H1 (cell line): ENCODE results near the gene OGFOD2. TPM values are rescaled to one million over a fixed set of nuclear protein-coding genes. Genes with fewer than 3 reads are reported as not detected.

Experiments used
- CTCF ChIA-PET: fragments of 300-600 bp; sonication (Branson Sonifier 250); formaldehyde crosslinking; loops from one replicate; lab custom pipeline; 2021; ENCODE audit not compliant: partially characterized antibody; lab: Charles Lee
- POLR2A ChIA-PET: fragments of 300-600 bp; sonication (Branson Sonifier 250); formaldehyde crosslinking; loops from one replicate; lab custom pipeline; 2021; ENCODE audit warnings: inconsistent platforms; ENCODE audit not compliant: partially characterized antibody; lab: Charles Lee
- DNase-seq, 2 experiments: peaks; one replicate each; pipeline versions ENCODE4 v3.0.0 to v3.0.0-alpha.2; 2010 to 2022; ENCODE audit warnings: low spot score in 2 of 2, low read depth in 1 of 2, mixed read lengths in 1 of 2
- FAIRE-seq: peaks from 2 replicates; lab custom pipeline; 2011; peaks lifted over from hg19 to GRCh38; lab: Jason Lieb, UNC
- H2AFZ ChIP-seq: 2 replicates; pipeline ENCODE4 v1.8.1; 2012; ENCODE audit warnings: low read length, inconsistent platforms
- H2AK5ac ChIP-seq: 2 replicates; pipeline ENCODE4 v1.6.1; 2013; ENCODE audit warnings: low read depth, low read length
- H2BK120ac ChIP-seq: replicated peaks from 2 replicates; pipeline ENCODE3; 2013; ENCODE audit warnings: low read depth, low read length, inconsistent platforms
- H2BK12ac ChIP-seq: 2 replicates; pipeline ENCODE4 v1.6.1; 2013; ENCODE audit warnings: low read depth, low read length
- H2BK15ac ChIP-seq: 2 replicates; pipeline ENCODE4 v1.6.1; 2013; ENCODE audit warnings: low read length
- H2BK20ac ChIP-seq: 2 replicates; pipeline ENCODE4 v1.6.1; 2013; ENCODE audit warnings: low read length
- H2BK5ac ChIP-seq: 2 replicates; pipeline ENCODE4 v1.6.1; 2013; ENCODE audit warnings: low read depth, low read length
- H3K14ac ChIP-seq: 2 replicates; pipeline ENCODE4 v1.6.1; 2013; ENCODE audit warnings: inconsistent platforms; ENCODE audit not compliant: insufficient read length
- H3K18ac ChIP-seq: 2 replicates; pipeline ENCODE4 v1.6.1; 2013; ENCODE audit warnings: low read length; ENCODE audit errors: extremely low read depth
- H3K23ac ChIP-seq: 2 replicates; pipeline ENCODE4 v1.6.1; 2013; ENCODE audit warnings: inconsistent platforms; ENCODE audit not compliant: insufficient read length
- H3K23me2 ChIP-seq: 2 replicates; pipeline ENCODE4 v1.6.1; 2013; ENCODE audit warnings: low read depth, low read length
- H3K27ac ChIP-seq: 2 replicates; pipeline ENCODE4 v1.6.1; 2011; ENCODE audit warnings: low read depth, low read length, inconsistent platforms
- H3K27me3 ChIP-seq, 4 experiments: replicated peaks in 1 of 4; 1 replicate in 1 of 4; 2 replicates in 3 of 4; pipeline versions ENCODE4 v1.6.1 to v1.8.1; 2011 to 2013; ENCODE audit warnings: low read length in 3 of 4, mild to moderate bottlenecking in 3 of 4, inconsistent platforms in 2 of 4, mixed read lengths in 2 of 4, moderate library complexity in 1 of 4; ENCODE audit not compliant: control insufficient read depth in 3 of 4, insufficient read depth in 3 of 4; ENCODE audit errors: extremely low read depth in 1 of 4
- H3K36me3 ChIP-seq, 4 experiments: 2 replicates each; pipeline versions ENCODE4 v1.6.1 to v1.8.1; 2011 to 2013; ENCODE audit warnings: mild to moderate bottlenecking in 4 of 4, low read length in 3 of 4, moderate library complexity in 2 of 4, control low read depth in 1 of 4, inconsistent platforms in 1 of 4; ENCODE audit not compliant: insufficient read depth in 4 of 4, control insufficient read depth in 2 of 4
- H3K4ac ChIP-seq: replicated peaks from 2 replicates; pipeline ENCODE3; 2013; ENCODE audit warnings: low read length, low read depth, mixed read lengths, inconsistent platforms; ENCODE audit not compliant: insufficient read length
- H3K4me1 ChIP-seq, 4 experiments: replicated peaks in 1 of 4; 1 replicate in 1 of 4; 2 replicates in 3 of 4; pipeline versions ENCODE4 v1.6.1 to v1.8.1; 2011 to 2013; ENCODE audit warnings: low read length in 3 of 4, inconsistent platforms in 2 of 4, mixed read lengths in 1 of 4; ENCODE audit not compliant: insufficient read depth in 4 of 4, control insufficient read depth in 3 of 4
- H3K4me2 ChIP-seq, 2 experiments: 2 replicates each; pipeline versions ENCODE4 v1.6.1 to v1.8.1; 2011 to 2013; ENCODE audit warnings: low read depth in 2 of 2, low read length in 2 of 2, control low read depth in 1 of 2, inconsistent platforms in 1 of 2, mild to moderate bottlenecking in 1 of 2; ENCODE audit not compliant: insufficient read depth in 1 of 2
- H3K4me3 ChIP-seq, 4 experiments: fragments of 200-600, 300-600 bp in 1 of 4; sonication (generic), shearing (Covaris generic), sonication (Bioruptor Twin) in 1 of 4; 2 replicates each; pipeline versions ENCODE4 v1.5.1 to v1.8.1; 2011 to 2016; ENCODE audit warnings: low read length in 4 of 4, low read depth in 3 of 4, control low read depth in 2 of 4, inconsistent platforms in 2 of 4, mild to moderate bottlenecking in 2 of 4, mixed read lengths in 1 of 4, moderate library complexity in 1 of 4; ENCODE audit not compliant: insufficient read depth in 2 of 4; ENCODE audit errors: extremely low read depth in 1 of 4
- H3K56ac ChIP-seq: replicated peaks from 2 replicates; pipeline ENCODE3; 2013; ENCODE audit warnings: low read depth, mild to moderate bottlenecking, mixed read lengths, low read length, inconsistent platforms; ENCODE audit not compliant: insufficient read length
- H3K79me1 ChIP-seq: 2 replicates; pipeline ENCODE4 v1.6.1; 2013; ENCODE audit warnings: low read depth, low read length, control low read depth
- H3K79me2 ChIP-seq, 2 experiments: 2 replicates each; pipeline versions ENCODE4 v1.6.1 to v1.8.1; 2012 to 2013; ENCODE audit warnings: low read length in 2 of 2, mild to moderate bottlenecking in 2 of 2, inconsistent platforms in 1 of 2; ENCODE audit not compliant: insufficient read depth in 2 of 2, control insufficient read depth in 1 of 2
- H3K9ac ChIP-seq, 4 experiments: replicated peaks in 1 of 4; 1 replicate in 1 of 4; 2 replicates in 3 of 4; pipeline versions ENCODE4 v1.6.1 to v1.8.1; 2011 to 2013; ENCODE audit warnings: low read depth in 3 of 4, low read length in 3 of 4, control low read depth in 2 of 4, mild to moderate bottlenecking in 2 of 4, moderate library complexity in 2 of 4, inconsistent platforms in 1 of 4; ENCODE audit errors: extremely low read depth in 1 of 4
- H3K9me3 ChIP-seq, 2 experiments: 2 replicates each; pipeline versions ENCODE4 v1.6.1 to v1.8.1; 2012 to 2013; ENCODE audit warnings: mild to moderate bottlenecking in 2 of 2, moderate library complexity in 2 of 2, control low read depth in 1 of 2, inconsistent platforms in 1 of 2, low read depth in 1 of 2, low read length in 1 of 2, mixed read lengths in 1 of 2; ENCODE audit not compliant: insufficient read depth in 2 of 2
- H4K20me1 ChIP-seq, 2 experiments: replicated peaks in 1 of 2; 2 replicates each; pipeline versions ENCODE3 to v1.8.1; 2011 to 2013; ENCODE audit warnings: inconsistent platforms in 2 of 2, low read length in 2 of 2, mild to moderate bottlenecking in 1 of 2; ENCODE audit not compliant: insufficient read depth in 2 of 2, control insufficient read depth in 1 of 2
- H4K5ac ChIP-seq: 2 replicates; pipeline ENCODE4 v1.6.1; 2013; ENCODE audit warnings: low read length, low read depth, mixed read lengths, inconsistent platforms; ENCODE audit not compliant: insufficient read length
- H4K8ac ChIP-seq: 2 replicates; pipeline ENCODE4 v1.8.0; 2013; ENCODE audit warnings: mild to moderate bottlenecking, moderate library complexity, low read length, inconsistent platforms; ENCODE audit not compliant: insufficient read depth; ENCODE audit errors: extremely low read depth
- H4K91ac ChIP-seq: replicated peaks from 2 replicates; pipeline ENCODE3; 2013; ENCODE audit warnings: low read length, mixed read lengths, inconsistent platforms; ENCODE audit not compliant: insufficient read length
- RFX5 ChIP-seq: IDR thresholded peaks from 2 replicates; pipeline ENCODE4 v1.6.1; 2011; ENCODE audit warnings: low read depth, low read length, improper control_type of control experiment, borderline replicate concordance
- WGBS, 2 experiments: shearing (Covaris generic) in 1 of 2; methylation state at CpG; one replicate each; pipeline versions ENCODE4 v1.1.6 to v1.1.7; 2013 to 2015; ENCODE audit warnings: low lambda C conversion rate in 2 of 2, mixed read lengths in 2 of 2, inconsistent platforms in 1 of 2, low coverage in 1 of 2, missing lambda C conversion rate in 1 of 2; ENCODE audit not compliant: insufficient replicate concordance in 2 of 2, insufficient coverage in 1 of 2, insufficient read length in 1 of 2; ENCODE audit errors: extremely low coverage in 1 of 2, missing lambda C conversion rate in 1 of 2; 5-methylcytosine and 5-hydroxymethylcytosine counted together
- polyA plus RNA-seq, 7 experiments: library from polyadenylated mRNA; depleted of rRNA in 3 of 7; stranded (reverse) in 5 of 7; unstranded in 2 of 7; fragments of >200 nt in 5 of 7; fragments of 200-250 nt in 2 of 7; gene quantifications; 1 replicate in 5 of 7; 2 replicates in 1 of 7; 4 replicates in 1 of 7; pipeline versions ENCODE4 v1.2.1 to v1.2.3, GENCODE V29; 2011 to 2013; ENCODE audit warnings: missing spikeins in 2 of 7, mixed read lengths in 2 of 7
- total RNA-seq: library from RNA; stranded (reverse); fragmentation: NEBNext Ultra II Directional; extraction: Animal tissue kit (Norgen Biotek cat#: 25700); gene quantifications from 2 replicates; pipeline ENCODE4 v1.2.1, GENCODE V29; 2021

OGFOD2 gene
- total and polyA plus RNA-seq, 2 of the 8 experiments (the other 6 are each of a cell fraction or from before 2014, with no cell fraction given) = 17.3 to 20.3 TPM

DNA sequence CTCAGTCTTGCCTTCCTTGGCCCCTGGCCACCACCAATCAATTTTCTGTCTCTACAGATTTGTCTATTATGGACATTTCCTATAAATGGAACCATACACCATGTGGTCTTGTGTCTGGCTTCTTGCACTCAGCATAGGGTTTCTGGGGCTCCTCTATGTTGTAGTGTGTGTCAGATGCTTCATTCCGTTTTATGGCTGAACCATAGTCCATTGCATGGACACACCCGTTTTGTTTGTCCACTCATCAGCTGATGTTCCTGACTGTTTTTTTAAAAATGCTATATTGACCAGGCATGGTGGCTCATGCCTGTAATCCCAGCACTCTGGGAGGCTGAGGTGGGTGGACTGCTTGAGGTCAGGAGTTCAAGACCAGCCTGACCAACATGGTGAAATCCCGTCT is 26.4 kb downstream of the OGFOD2 start:
- H3K4me1 ChIP-seq = no peaks in the 10 kb centered on the region
- no peak overlapping the region for H2BK12ac ChIP-seq
- no peaks in the 10 kb centered on the region for H3K79me1 ChIP-seq
- H3K27me3 ChIP-seq = no peaks in the 10 kb centered on the region
- no peak overlapping the region for H2AFZ ChIP-seq
- no peak overlapping the region for H3K18ac ChIP-seq
- H4K8ac ChIP-seq = no peak overlapping the region
- no peak overlapping the region for H3K4me3 ChIP-seq
- no peak overlapping the region for H3K23ac ChIP-seq
- no peak overlapping the region for H3K4ac ChIP-seq
- no peak overlapping the region for H2BK5ac ChIP-seq
- no peak for DNase-seq
- H2BK15ac ChIP-seq = no peak overlapping the region
- no peak overlapping the region for H4K5ac ChIP-seq
- H2BK20ac ChIP-seq = no peak overlapping the region
- no peak overlapping the region for H3K56ac ChIP-seq
- no peaks in the 10 kb centered on the region for H3K36me3 ChIP-seq
- 81% methylated on average over 3 of the region's 3 CpGs; no CpG with 5 or more reads in 1 of the 2 experiments for WGBS, 2 experiments
- no peaks in the 10 kb centered on the region for H3K79me2 ChIP-seq
- H4K91ac ChIP-seq = no peak overlapping the region
- FAIRE-seq = no peak
- H3K14ac ChIP-seq = no peak overlapping the region
- no peak overlapping the region for H2AK5ac ChIP-seq
- H4K20me1 ChIP-seq = no peaks in the 10 kb centered on the region
- no peak overlapping the region for H3K9ac ChIP-seq
- POLR2A ChIA-PET = interaction anchor here (1.6 kb wide), 1 partner anchor 231 kb away, joined by 3 read pairs; the partner anchor contains the start of genes MPHOSPH9 and MTRFR
- H3K4me2 ChIP-seq = no peak overlapping the region
- CTCF ChIA-PET = interaction anchor here (0.8 to 3.5 kb wide), 8 partner anchors 10 to 236 kb away, joined by 3 to 13 read pairs (median 4); no protein-coding TSS in a partner anchor
- no peak overlapping the region for H2BK120ac ChIP-seq
- no peaks in the 10 kb centered on the region for H3K23me2 ChIP-seq
- no peak overlapping the region for H3K27ac ChIP-seq
- no peaks in the 10 kb centered on the region for H3K9me3 ChIP-seq
- TF ChIP-seq RFX5 = no peak
